Neural progenitor cell (in vitro differentiated cells): Measurements from ENCODE around the gene ZNF687.

Source experiments
- CTCF ChIP-seq: fragments of 200-600 bp; sonication (generic); IDR thresholded peaks from 2 replicates; pipeline ENCODE4 v1.5.1; 2017; ENCODE audit warnings: antibody characterized with exemption, mild to moderate bottlenecking
- EZH2 ChIP-seq: fragments of 200-600 bp; sonication (generic); IDR thresholded peaks from 2 replicates; pipeline ENCODE4 v1.6.1; 2017; ENCODE audit warnings: antibody characterized with exemption, mild to moderate bottlenecking, moderate library complexity
- EZH2phosphoT487 ChIP-seq: fragments of 200-600 bp; sonication (generic); IDR thresholded peaks from 2 replicates; pipeline ENCODE4 v1.6.1; 2017; ENCODE audit warnings: antibody characterized with exemption

DNA sequence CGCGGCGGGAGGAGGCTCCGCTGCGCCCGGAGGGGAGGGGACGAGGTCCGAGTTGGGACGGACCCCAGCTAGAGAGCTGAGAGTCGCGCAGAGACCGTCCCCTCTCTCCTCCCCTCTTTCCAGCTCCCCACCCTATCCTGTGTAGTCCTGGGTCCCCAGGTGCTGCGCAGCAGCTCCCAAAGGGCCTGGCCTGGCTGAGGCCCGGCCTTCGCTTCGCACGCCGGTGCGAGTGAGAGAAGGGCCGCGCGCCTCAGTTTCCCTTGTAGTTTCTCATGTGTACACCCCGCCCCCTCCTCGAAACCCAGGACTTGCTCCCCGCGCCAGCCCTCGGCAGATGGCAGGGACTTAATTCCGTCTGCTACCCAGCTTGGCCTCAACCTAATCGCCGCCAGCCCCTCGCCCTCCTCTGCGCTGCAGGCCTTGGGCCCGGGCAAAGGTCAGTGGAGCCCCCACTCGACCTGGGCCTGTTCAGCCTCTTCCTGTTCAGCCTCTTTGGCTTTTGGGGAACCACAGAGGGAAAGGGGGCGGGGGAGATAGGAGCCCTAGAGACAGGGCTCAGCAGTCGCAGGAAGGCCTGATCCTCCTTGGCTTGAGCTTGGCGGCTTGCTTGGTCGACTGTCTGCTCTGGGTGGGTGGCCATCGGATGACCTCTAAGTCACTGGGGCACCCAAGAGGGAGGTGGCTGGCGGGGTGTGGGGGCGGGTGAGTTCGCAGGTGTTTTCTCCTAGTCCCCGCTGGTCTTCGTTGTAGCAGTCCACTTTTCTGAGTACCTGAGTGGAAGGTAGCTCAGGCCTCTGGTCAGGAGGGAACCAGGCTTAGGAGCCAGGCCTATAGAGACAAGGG is 1.0 kb downstream of the ZNF687 start:
- TF ChIP-seq EZH2, result no peak
- no peak for TF ChIP-seq CTCF
- TF ChIP-seq EZH2phosphoT487, result no peak
